Effector CD4-positive, alpha-beta T cell (primary cell): ENCODE data around the gene SMAD7.
A peak's percentile ranks its signal among the peaks of the same experiment; 100 is the strongest.

ENCODE experiments used
- DNase-seq: peaks from one replicate; pipeline ENCODE4 v3.0.0-alpha.2; 2020

Gene SMAD7

DNA sequence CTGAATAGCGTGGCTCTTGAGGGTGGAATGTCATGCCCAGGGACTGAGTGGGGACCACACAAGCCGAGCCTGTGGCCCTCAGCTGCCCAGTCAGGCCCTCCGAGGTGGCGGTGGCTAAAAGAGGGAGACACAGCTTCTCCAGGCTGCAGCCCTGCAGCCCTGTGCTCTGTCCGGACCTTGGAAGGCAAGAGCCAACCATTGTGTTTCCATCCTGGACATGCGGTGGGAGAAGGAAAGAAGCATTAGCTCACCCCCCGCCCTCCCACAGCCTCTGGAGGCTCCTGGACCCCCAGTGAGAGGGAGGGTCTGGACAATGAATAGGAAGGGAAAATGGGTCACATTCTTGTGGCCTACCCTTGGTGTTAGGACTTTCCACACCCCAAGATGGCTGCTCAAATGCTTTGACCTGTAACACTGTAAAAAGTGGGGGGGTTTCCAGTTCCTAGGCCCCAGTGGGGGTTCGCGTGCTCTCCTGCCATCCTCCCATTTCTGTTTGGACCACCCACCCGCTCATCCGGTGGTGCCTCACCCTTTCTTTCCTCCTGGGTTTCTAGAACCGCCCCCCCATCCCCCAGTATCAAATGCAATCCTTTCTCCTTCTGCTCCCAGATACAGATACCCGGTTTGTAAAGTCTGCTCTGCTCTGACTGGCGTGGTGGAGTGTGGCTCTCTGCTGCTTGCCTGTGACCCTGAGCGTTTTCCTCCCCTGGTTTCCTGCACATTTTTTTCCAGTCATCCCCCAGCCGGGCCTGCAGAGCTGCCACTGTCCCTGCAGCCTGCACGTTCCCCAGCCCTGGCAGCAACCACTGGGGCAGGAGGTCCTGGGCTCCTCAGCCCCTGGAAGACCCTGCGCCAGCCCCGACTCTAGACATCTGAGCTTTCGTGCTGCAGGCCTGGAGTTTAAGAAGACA is 36.3 kb upstream of the SMAD7 start:
- DNase-seq: no peak

DNA sequence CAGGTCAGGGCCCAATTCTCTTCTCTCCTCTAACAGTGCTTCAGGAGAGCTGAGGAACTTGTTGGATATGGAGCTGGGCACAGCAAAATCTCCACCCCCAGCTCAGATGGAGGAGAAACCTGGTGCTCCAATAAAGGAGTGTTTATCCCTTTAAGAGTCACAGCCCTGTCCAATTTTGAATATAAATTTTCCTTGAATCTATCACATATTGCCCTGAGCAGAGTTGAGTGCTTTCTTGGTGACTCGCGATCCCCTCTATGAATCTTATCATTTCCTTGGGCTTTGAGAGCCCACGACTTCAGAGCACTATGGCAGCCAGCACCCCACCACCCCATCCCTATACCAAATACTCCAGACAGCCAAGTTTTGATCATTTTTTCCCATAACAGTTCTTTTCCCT is 34.4 kb upstream of the SMAD7 start:
- no peak for DNase-seq

DNA sequence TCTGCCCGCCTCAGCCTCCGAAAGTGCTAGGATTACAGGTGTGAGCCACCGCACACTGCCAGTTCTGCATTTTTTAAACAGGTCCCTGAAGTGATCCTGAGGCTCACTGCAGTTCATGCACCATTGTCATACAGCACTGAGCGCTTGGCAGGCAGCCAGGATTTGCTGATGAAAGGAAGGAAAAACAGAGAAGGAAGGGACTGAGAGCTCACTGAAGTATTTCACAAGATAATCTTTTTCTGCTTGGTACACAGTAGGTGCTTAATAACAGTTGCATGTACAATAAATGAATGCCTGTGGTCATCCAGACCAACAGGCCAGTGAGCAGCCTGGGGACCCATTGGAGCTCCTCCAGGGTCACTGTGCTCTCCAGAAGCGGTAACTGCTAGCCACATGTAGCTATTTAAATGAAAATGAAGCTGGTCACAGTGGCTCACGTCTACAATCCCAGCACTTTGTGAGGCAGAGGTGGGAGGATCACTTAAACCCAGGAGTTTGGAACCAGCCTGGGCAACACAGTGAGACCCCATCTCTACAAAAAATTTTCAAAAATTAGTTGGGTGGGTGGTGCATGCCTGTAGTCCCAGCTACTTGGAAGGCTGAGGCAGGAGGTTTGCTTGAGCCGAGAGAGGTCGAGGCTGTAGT is 33.1 kb upstream of the SMAD7 start:
- DNase-seq: no peak

DNA sequence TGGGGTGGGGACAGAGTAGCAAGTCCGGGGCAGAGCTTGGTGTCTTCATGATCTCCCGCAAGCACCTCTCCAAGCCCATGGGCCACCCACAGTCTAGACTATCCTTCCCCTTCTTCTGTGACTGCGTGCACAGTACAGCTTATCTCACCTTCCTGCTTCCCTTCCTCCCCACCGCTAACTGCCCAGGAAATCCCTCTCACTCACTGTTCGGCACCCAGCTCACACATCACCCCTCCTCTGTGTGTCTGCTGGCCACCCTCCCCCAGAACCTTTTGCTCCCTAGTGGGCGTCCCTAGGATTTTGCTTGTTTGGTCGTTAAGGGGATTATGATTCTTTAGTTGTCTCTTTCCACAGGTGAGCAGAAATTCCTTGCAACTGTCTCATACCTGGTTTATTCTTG is 31.5 kb upstream of the SMAD7 start:
- DNase-seq: no peak

DNA sequence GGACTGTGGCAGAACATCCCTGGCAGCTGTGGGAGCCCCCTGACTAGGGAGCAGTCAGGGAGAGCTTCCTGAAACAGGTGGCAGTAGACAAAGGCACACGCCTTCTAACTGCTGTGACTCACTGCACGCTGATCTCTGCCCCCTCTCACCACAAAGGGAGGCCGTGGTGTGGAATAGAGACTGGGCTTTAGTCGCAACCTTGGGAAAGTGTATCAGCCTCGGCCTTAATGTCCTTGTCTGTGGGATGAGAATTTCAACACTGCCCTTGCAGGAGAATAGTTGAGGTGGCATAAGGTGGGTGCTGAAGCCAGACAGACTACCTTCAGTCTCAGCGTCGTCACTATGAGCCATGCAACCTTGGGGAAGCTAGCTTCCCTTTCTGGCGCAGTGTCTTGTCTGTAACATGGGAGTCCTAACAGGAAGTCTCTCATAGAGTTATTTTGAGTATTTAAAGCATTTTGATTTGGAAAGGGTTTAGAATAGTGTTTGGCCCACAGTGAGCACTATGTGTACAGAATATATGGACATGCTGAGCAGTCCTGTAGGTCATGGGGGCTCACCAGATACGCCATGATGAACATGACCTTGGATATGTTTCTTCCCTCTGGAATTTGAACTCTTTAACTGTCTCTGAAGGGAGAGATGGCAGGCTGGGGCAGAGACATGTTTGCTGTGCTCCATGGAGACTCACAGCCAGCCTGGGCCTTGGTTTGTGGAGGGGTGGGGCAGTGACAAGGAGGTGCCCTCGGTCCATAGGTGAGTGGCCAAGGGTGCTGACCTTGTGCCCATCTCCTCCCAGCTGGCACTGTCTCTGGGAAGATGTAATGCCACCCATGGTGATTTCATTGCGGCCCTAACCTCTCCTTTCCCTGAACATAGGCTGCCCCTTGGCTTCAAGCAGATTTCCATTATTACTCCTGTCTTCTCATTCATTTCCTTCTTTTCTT is 29.5 kb upstream of the SMAD7 start:
- DNase-seq: no peak

DNA sequence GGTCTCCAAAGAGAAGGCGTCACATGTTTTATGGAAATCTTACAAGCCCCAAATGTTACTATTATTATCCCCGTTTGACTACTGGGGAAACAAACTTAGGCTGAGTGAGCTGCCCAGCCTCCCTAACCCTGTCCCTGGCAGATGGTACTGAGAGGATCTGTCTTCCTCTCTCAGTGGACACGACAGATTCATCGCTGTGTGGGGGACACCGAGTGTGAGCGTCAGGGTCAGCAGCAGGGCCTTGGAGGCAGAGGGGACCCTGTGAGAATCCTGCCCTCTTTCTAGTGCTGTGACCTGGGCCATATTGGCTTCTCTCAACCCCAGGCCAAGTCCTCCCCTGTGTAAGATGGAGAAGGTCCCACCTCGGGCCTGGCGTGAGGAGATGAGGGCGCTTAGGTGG is 27.1 kb upstream of the SMAD7 start:
- no peak for DNase-seq

DNA sequence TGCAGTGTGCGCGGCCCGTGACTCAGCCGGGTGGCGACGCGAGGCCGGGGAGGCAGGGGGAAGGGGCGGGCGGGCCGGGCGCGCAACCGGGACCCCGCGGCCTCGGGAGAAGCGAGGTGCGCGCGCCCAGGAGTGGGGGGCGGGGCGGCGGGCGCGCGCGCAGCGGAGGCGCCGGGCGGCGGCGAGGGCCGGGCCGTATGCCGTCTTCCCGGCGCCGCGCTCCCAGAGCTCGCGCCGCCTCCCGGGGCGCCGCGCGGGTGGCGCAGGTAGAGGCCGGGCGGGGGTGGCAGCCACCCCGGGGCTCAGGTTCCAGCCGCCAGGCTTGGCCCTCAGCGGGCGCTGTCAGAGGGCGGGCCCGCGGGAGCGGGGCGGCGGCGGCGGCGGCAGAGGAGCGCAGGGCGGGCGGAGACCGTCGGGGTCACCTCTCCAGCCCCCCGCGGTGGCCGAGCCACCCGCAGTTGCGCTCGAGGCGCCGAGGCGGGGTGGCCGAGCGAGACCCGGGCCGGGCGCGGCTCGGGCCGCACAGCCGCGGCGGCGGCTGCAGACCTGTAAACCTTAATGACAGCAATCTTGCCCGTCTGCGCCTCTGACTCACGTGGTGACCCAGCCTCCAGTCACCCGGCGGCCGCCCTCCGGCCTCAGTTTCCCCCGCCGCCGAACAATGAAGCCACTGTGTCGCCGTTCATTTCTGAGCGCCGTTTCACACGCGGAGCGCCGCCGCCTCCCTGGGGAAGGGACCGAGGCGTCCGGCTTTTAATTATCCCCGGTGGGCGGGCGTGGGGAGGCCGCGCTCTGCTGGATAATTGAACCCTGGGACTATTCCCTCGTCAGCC is 25.3 kb upstream of the SMAD7 start:
- peak; percentile 23 for DNase-seq

DNA sequence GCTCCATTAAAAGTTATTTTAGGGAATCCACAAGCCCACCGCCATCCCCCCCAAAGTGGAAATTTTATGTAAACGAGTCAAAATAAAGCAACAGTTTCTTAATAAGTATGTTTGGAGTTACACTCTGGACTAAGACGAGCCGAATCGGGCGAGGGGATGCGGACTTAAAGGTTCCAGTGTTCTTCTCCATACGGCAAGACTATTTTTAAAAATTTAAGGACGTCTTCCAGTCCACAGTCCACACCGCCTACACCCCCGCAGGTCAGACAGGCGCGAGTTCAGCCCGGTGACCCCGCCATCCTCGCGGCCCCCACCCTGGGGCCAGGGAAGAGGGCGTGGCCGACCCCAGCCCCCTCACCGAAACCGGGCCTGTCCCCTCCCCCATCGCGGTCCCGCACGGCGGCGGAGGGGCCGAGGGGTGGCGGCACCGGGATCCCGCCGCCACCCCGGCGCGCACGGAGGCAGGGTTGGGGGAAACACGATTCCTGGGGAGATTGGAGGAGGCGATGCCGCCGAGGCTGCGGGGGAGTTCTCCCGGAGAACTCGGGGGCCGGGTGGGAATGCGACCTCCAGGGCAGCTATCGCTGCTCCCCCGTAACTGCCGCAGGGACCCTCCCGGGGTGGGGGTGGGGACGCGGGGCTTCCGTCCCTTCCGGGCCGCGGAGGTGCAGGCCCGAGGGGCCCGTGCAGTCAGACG is 24.5 kb upstream of the SMAD7 start:
- no peak for DNase-seq

DNA sequence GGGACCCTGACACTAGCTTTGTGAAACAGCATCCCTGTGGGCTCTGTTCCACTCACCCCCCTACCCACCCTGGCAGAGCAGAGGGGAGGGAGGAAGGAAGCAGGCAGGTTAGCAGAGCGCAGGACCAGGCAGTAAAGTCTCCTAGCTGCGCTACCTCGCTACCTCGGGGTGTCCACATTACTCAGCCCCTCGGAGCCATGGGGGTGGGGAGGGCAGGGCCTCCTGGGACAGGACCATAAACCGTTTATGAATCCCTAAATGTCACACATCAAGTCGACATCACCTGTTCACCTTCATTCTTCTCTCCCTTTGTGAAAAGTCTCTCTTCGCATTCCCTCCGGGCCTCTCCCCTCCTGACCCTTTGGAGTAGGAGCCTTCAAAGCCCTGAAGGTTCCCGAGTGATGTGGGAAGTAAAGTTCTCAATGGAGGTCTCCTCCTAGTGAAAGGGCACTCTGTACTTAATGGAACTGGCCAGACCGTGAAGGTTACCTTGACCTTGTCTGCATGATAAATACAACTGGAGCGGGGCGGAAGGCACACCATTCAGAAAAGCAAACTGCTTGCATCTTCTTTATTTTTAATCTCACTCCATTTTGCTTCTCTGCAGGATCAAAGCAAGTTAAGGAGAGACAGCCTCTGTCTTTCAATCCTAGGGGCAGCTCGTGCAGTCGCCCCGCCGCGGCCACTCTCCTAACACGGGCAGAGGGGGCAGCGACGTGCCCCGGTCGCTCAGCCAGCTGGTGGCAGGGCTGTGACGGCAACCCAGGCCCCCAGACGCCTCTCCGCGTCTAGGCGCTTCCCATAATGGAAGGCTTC is 23.7 kb upstream of the SMAD7 start:
- no peak for DNase-seq

DNA sequence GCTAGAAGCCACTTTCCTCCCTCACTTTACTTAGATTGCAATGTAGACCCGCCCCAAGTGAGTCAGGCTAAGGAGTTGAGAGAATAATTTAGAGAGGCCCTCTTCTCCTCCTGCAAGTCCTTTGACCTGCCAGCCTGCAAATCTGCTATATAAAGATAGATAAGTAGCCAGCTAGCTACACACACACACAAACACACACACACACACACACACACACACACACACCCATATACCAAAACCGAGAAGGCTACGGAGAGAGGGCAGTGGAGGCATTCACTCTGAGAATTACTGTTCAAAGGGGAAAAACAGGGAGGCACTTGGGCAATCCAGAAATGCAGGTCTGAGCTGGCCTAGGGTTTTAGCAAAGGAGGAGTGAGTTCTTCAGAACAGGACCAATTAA is 23.0 kb upstream of the SMAD7 start:
- no peak for DNase-seq

DNA sequence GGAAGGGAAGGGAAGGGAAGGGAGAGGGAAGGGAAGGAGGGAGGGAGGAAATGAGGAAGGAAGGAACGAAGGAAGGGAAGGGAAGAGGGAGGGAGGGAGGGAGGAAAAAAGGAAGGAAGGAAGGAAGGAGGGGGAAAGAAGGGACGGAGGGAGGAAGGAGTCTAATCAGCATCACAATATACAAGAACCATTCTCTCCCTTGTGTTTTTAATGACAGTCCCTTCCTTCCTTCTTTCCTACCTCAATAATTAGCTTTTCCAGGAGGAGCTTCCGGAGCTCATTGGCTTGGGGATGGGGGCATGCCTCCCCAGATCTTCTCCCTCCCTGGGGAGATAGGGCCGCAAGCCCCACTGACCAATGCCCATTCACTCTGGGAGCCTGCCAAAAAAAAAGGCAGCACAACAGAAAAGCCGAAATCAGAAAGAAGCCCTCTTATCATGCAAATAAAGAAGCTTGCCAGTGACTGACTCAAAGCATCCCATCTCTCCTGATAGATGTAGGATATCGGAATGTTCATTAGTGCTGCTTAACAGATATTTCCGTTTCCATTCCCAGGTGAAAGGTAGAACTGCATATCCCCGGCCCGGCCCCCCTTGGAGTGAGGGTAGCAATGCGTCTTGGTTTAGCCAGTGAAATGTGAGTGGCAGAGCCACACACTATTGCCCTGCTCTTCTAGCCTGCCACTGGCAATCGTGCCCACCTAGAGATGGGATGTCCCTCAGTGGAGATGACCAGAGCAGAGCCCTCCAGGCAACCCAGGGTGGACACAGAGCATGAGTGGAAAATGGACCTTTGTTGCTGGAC is 17.8 kb upstream of the SMAD7 start:
- no peak for DNase-seq

DNA sequence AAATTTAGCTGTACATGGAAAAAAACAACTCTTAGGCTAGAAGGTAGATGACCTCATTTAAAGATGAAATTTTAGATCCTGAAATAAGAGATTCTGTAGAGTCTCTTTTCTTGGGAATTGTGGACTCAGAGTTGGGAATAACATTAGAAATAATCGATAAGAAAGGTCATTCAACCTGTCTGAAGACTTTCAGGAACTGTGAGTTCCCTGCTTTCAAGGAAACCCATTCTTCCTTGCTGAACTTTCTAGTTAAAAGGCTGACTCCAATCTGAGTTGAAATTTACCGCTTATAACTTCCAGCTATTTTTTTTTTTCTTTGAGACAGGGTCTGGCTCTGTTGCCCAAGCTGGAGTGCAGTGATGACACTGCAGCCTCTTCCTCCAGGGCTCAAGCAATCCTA is 16.8 kb upstream of the SMAD7 start:
- DNase-seq: no peak

DNA sequence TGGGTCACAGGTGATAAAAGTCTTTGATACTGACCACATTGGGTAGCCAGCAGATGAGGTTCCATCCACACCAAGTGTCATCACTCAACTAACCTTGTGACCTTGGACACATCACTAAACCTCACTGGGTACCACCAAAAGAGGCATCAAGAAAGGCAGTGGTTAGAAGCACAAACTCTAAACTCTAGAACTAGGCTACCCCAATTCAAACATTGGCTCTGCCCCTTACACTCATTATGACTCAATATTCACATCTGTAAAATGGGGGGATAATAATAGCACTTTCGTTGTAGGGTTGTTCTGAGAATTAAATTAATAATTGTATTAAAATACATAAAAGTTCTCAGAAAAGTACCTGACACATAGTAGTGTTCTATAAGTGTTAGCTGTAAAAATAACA is 15.8 kb upstream of the SMAD7 start:
- no peak for DNase-seq

DNA sequence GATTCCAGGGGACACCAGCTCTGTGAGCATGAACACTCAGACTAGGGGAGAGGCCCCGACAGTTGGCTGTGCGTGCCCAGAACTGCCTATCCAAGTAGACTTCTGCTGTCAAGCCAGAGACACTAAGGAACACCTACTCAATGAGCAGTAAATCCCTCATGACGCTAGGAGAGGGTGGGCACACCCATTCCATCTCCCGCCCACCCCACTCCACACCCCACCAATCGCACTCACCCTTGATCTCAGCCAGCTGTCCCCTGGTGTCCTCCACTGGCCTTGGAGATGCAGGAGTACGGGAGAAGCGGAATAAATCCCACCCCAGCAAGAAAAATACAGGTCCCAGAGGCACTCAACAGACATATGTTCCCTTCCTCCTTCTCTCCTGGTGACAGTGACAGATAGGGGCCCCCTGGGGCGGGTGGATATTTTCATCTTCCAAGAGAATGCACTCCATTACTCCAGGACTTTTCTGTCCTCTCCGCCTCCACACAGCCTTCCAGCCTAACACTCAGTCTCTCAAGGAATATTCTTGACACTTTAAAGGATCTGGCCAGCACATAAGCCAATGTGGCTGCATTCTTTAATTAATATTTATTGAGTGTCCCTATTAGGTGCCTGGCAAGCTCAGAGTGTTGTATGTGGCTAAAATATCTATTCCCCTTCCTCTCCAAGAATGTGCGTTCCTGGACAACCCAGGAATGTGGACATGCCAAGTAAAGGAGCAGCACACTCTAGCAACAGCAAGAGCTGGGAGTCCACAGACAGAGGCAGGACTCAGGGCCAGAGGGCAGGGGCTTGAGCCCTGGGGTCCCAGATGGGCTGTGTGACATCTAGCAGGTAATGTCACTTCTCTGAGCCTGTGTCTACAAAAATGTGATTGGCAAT is 13.1 kb upstream of the SMAD7 start:
- no peak for DNase-seq

DNA sequence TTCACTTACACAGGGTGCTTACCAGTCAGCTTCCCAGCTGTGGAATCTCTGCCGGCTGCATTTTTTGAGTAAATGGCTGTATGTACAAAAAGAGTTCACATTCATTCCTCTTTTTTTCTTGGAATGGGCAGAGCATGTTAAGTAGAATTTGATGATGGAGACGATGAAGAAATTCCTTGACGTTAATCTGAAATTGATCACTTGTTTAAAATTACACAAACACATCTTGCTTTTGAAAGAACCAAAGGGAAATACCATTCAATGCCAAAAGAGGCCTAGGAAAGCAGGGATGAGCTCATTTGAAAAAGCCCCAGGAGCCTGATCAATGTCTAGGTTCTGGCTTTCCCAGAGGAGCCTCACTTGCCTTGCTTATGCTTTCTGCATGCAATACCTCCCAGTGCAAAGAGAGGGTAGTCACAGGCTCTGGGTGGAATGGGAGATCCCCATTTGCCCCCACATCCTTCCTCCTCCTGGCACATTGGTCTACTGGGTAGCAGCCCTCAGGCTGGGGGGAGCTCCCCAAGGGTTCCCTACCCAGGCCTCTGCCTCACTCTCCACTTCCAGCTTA is 12.3 kb upstream of the SMAD7 start:
- DNase-seq: no peak

DNA sequence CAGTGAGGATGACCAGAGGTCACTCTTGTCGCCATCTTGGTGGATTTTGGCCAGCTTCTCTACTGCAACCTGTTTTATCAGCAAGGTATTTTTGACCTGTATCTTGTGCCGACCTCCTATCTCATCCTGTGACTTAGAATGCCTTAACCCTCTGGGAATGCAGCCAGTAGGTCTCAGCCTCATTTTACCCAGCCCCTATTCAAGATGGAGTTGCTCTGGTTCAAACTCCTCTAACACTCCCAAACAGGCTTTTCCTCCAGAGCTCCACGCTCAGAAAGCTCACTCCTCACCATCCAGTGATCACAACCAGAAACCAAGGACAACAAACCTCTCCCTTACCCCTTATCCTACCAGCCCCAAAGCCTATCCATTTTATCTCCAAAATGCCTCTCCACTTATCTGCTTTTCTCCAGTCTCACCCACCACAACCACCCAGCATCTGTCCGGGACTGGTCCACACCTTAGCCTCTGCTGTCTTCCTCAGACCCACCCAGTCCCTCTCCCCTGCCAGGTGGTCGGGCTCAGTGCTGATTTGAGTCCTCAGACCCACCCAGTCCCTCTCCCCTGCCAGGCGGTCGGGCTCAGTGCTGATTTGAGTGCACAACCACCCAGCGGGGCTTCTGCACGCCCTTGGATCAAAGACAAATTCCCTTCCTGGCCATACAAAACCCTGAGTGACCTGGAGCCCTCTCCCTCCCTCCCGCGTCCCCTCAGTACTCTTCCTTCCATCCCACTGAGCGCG is 11.7 kb upstream of the SMAD7 start:
- no peak for DNase-seq

DNA sequence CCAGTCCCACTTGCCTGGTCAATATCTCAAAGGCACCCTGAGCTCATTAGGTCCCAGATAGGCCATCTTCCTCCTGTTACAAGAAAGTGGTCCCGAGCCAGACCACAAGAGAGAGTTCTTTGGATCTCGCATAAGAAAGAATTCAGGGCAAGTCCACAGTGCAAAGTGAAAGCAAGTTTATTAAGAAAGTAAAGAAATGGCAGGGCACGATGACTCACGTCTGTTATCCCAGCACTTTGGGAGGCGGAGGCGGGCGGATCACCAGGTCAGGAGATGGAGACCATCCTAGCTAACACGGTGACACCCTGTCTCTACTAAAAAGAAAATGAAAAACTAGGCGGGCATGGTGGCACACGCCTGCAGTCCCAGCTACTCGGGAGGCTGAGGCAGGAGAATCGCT is 10.8 kb upstream of the SMAD7 start:
- DNase-seq: no peak
